Caco-2 (cell line): ENCODE data around the gene SYT14. TPM values are rescaled to one million over a fixed set of nuclear protein-coding genes. Genes with fewer than 3 reads are reported as not detected.

Experiments
- BruUV-seq: library from RNA; stranded (reverse); fragments of 400-500 nt; replicated peaks from 2 replicates; lab custom pipeline; 2021; lab: Mats Ljungman, UMichigan
- CTCF ChIA-PET: fragments of 300-600 bp; sonication (Branson Sonifier 250); formaldehyde crosslinking; loops from one replicate; lab custom pipeline; 2022; ENCODE audit warnings: antibody characterized with exemption; lab: Charles Lee
- POLR2A ChIA-PET: fragments of 300-600 bp; sonication (Branson Sonifier 250); formaldehyde crosslinking; loops from one replicate; lab custom pipeline; 2022; ENCODE audit warnings: antibody characterized with exemption; lab: Charles Lee
- DNase-seq, 2 experiments: peaks; one replicate each; pipeline versions ENCODE4 v3.0.0 to v3.0.0-alpha.2; 2020 to 2022
- H3K27me3 ChIP-seq: replicated peaks from 2 replicates; pipeline ENCODE4 v1.6.0; 2011; ENCODE audit warnings: low read length; ENCODE audit not compliant: control insufficient read depth, insufficient read depth
- H3K36me3 ChIP-seq: 2 replicates; pipeline ENCODE4 v1.5.1; 2011; ENCODE audit warnings: low read length; ENCODE audit not compliant: control insufficient read depth, insufficient read depth
- H3K4me1 ChIP-seq: fragments of 250-450 bp; sonication (Bioruptor Pico); 2 replicates; pipeline ENCODE4 v1.5.1; 2020; ENCODE audit warnings: mild to moderate bottlenecking
- H3K4me3 ChIP-seq: 2 replicates; pipeline ENCODE4 v1.5.1; 2011; ENCODE audit warnings: low read depth, mild to moderate bottlenecking, control low read depth, low read length
- H3K9me3 ChIP-seq: fragments of 250-450 bp; sonication (Bioruptor Pico); 2 replicates; pipeline ENCODE4 v1.5.1; 2020; ENCODE audit warnings: mild to moderate bottlenecking, moderate library complexity
- H3K27ac Mint-ChIP-seq: one replicate; pipeline ENCODE4 v1.8.0; 2022; ENCODE audit warnings: mixed read lengths; ENCODE audit not compliant: unreplicated experiment
- H3K27me3 Mint-ChIP-seq: one replicate; pipeline ENCODE4 v1.8.0; 2022; ENCODE audit warnings: mixed read lengths; ENCODE audit not compliant: insufficient read depth, unreplicated experiment
- H3K36me3 Mint-ChIP-seq: one replicate; pipeline ENCODE4 v1.8.0; 2022; ENCODE audit warnings: mild to moderate bottlenecking, mixed read lengths; ENCODE audit not compliant: insufficient read depth, unreplicated experiment
- H3K4me1 Mint-ChIP-seq: one replicate; pipeline ENCODE4 v1.8.0; 2022; ENCODE audit warnings: low read depth, mixed read lengths; ENCODE audit not compliant: unreplicated experiment
- H3K4me3 Mint-ChIP-seq: one replicate; pipeline ENCODE4 v1.8.0; 2022; ENCODE audit warnings: mild to moderate bottlenecking, moderate library complexity, mixed read lengths; ENCODE audit not compliant: unreplicated experiment
- H3K9me3 Mint-ChIP-seq: one replicate; pipeline ENCODE4 v1.8.0; 2022; ENCODE audit warnings: mixed read lengths; ENCODE audit not compliant: unreplicated experiment
- CTCF ChIP-seq, 2 experiments: fragments of 200-600 bp in 1 of 2; IDR thresholded peaks; 1 replicate in 1 of 2; 2 replicates in 1 of 2; pipeline versions ENCODE4 v1.5.1 to v1.8.0; 2011 to 2022; ENCODE audit warnings: antibody characterized with exemption in 1 of 2, control low read depth in 1 of 2, inconsistent platforms in 1 of 2, low read depth in 1 of 2, low read length in 1 of 2, mild to moderate bottlenecking in 1 of 2, moderate library complexity in 1 of 2; ENCODE audit not compliant: insufficient read depth in 1 of 2, severe bottlenecking in 1 of 2, unreplicated experiment in 1 of 2
- intact Hi-C: fragments of 100-400 bp; cut with micrococcal nuclease; formaldehyde crosslinking; loops from one replicate; pipeline ENCODE4 v1.10.0; 2022; ENCODE audit not compliant: unreplicated experiment
- total RNA-seq: library from RNA; stranded (reverse); gene quantifications from 2 replicates; pipeline ENCODE4 v1.2.3, GENCODE V29; 2022

Gene SYT14
- total RNA-seq, 1 experiment from 2014 or later: 0.18 TPM

DNA sequence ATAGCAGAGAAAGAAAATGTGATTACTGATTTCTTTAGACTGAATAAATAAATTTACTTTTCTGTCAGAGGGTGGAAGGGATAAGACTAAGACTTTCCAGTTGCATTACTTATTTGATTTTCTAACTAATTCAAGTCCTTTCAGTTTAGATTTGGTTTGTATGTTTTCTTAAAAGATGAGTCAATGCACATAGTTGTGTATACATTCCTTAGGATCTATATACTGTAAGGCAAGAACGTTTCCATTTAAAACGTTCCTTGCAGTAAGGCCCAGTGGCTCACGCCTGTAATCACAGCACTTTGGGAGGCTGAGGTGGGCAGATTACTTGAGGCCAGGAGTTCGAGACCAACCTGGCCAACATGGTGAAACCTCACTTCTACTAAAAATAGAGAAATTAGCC lies 280.0 kb downstream of the SYT14 start:
- intact Hi-C loops: no loop called here
- H3K36me3 Mint-ChIP-seq: no peaks in the 10 kb centered on the region
- H3K27me3 Mint-ChIP-seq: peaks cover 9% of the 10 kb centered on the region
- no peaks in the 10 kb centered on the region for H3K4me1 Mint-ChIP-seq
- POLR2A ChIA-PET: no interaction called here
- no peak overlapping the region for H3K4me3 Mint-ChIP-seq
- no TSS peak for BruUV-seq
- TF ChIP-seq CTCF (IDR thresholded peaks at IDR 0.05; ENCODE audit: insufficient read depth in 1 of 2, low read depth in 1 of 2, low read length in 1 of 2, severe bottlenecking in 1 of 2, unreplicated experiment in 1 of 2): no peak
- no peak overlapping the region for H3K4me3 ChIP-seq
- CTCF ChIA-PET: no interaction called here
- H3K27me3 ChIP-seq: no peaks in the 10 kb centered on the region
- no peaks in the 10 kb centered on the region for H3K9me3 ChIP-seq
- H3K4me1 ChIP-seq: no peaks in the 10 kb centered on the region
- peaks cover 12% of the 10 kb centered on the region for H3K9me3 Mint-ChIP-seq
- H3K36me3 ChIP-seq: no peaks in the 10 kb centered on the region
- H3K27ac Mint-ChIP-seq: no peak overlapping the region
- no peak for DNase-seq

Other genes with a start within 250 kb of the SYT14 start
- not detected in 2 replicates for gene HSD11B1, start 233.4 kb upstream of the SYT14 start, total RNA-seq
- not detected in 2 replicates for gene TRAF3IP3, start 182.2 kb upstream of the SYT14 start, total RNA-seq
- gene C1orf74, start 153.7 kb upstream of the SYT14 start, total RNA-seq: 4.5 TPM in 2 replicates
- gene IRF6, start 132.1 kb upstream of the SYT14 start, total RNA-seq: 27.3 and 30.3 TPM in 2 replicates
- 9.5 and 9.8 TPM in 2 replicates for gene UTP25, start 110.2 kb upstream of the SYT14 start, total RNA-seq